Esophagus muscularis mucosa (tissue), 2 donors: ENCODE measurements around the gene KRT6B.

Source experiments
- EP300 ChIP-seq: sonication (generic); formaldehyde crosslinking; IDR thresholded peaks from one replicate; pipeline ENCODE4 v1.6.1; 2017; ENCODE audit warnings: antibody characterized with exemption
- POLR2A ChIP-seq: fragments of 450-650 bp; IDR thresholded peaks from one replicate; pipeline ENCODE4 v1.6.1; 2017; ENCODE audit warnings: antibody characterized with exemption, moderate library complexity, mild to moderate bottlenecking, low read depth

DNA sequence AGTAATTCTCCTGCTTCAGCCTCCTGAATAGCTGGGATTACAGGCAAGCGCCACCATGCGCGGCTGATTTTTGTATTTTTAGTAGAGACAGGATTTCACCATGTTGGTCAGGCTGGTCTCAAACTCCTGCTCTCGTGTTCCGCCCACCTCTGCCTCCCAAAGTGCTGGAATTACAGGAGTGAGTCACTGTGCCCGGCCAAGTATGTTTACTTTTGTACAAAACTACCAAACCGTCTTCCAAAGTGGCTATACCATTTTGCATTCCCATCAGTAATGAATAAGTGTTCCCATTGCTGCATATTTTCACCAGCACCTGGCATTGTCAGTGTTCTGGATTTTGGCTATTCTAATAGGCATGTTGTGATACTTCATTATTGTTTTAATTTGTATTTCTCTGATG is 49.5 kb upstream of the KRT6B start:
- TF ChIP-seq EP300 (no peak), POLR2A (no peak)
